ENCODE results near the gene ZNF750. TPM values are rescaled to one million over a fixed set of nuclear protein-coding genes. Genes with fewer than 3 reads are reported as not detected.

ZNF750 gene
- under 0.01 TPM in 2 replicates for total RNA-seq

DNA sequence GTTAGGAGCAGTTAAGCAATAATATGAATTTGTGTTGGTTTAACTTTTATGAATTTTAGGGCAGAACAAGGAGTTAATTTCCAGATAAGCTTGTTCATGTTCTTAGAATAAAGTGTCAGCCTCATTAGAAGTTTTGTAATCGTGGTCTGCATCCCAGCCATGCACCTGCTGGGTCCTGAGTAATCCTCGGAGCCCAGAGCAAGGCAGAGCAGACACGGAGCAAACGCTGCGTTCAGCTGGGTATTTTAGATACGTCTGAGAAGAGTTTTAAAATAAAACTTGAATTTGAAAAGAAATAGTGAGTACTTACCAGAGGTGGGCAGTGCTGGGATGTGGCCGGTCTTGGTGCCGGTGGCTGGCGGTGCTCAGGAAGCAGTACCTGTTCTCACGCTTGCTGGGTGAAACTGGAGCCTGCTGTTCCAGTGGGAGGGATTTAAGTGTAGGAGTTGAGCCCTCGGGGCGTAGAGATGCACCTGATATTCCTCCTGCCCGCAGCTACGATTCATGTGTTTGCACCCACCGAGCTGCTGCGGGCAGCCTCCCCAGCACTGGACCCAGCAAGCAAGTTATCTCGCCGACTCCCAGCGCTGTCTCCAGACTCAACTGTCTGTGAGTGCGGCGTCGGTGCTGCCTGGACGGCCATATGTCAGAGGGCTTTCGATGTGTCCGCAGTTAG is at the start of gene ZNF750:
Gene ZNF750 (minus strand): TSS at position 406 of the 676 bp plus-strand sequence. CDS start 7,568 bp downstream, outside the sequence.
- DNase-seq (ENCODE audit: low read depth in 2 of 2) = no peak

DNA sequence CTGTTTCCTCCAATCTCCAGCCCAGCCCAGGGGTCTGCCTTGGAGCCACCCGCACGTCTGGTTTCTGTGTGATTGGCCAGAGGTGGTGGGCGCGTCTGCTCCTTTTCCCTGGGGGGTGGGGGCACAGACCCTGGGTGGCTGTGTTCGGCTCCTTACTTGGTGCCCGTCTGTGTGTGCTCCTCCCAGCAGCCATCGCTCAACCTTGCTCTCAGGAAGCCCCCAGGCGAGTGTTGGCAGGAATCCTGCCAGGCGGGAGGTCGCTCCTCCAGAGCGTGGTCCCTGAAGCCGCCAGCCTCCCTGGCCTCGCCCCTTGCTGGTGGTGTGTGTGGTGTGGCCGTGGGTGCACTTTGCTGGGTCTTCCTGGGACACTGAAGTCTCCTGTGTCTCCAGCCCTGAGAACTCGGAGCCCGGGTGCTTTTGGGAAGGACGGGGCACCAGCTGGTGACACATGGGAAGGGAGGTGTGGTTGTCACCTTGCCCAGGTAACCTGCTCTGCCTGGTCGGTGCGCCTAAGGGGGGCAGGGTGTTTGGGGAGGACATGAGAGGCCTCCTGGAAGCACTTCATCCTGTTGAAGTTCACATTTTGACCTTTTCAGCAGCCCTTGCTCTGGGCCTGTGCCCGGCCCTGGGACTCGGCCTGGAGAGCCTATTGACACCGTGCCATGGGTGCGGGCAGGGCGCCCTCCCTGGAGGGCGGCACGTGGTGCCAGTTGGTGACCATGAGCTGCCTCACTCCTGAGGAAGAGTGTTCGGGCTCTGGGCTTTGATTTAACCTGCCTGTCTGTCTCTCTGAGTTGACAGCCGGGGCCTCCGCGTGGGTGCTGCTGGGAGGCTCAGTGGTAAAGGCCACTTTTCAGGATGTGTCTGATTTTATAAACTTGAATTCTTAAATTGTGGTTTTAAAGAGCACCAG is 49.0 kb upstream of the ZNF750 start:
- no peak for DNase-seq (ENCODE audit: low read depth in 2 of 2)

GRCh38 chr17:82887255-82888164 is 47.7 kb upstream of the ZNF750 start:
- DNase-seq (ENCODE audit: low read depth in 2 of 2) = no peak

DNA sequence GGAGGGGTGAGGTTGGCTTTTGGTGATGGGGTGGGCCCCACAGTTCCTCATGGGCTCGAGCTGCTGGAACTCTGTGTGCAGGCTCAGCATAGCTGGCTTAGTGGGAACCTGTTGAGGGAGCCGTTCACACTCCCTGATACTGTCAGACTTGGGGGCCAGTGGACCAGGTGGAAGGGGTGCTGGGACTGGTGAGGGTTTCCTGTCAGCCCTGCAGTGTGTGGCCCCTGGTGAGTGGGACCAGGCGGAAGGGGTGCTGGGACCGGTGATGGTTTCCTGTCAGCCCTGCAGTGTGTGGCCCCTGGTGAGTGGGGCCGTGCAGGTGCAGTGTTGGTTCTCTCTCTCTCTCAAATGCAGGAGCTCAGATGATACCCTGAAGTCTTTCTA is 45.1 kb upstream of the ZNF750 start:
- no peak for DNase-seq (ENCODE audit: low read depth in 2 of 2)

DNA sequence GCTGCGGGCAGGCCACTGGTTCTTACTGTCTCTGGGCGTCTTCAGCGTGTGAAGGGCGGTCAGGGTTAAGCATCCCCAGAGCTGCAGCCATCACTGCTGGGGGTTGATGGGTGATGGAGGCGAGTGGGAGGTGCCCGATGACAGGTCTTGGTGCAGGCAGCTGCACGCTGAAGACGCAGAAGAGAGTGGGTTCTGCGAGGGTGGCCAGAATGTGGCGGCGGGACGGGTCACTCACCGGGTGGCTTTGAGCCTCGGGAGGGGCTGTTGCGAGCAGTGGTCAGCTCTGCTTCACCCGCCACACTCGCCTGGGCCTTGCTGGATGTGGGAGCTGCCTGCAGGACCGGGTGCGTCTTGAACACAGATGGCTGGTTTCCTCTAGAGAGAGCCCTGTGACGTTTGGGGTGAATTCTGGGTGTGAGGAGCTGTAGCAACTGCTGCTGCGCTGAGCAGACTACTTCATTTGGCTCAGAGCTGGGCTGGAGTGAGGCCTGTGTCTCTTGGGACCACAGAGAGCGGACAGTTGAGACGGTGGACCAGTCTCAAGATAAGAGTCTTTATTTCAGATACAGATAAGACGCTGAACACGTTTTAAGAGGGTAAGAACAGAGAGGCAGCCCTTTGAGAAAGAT is 44.6 kb upstream of the ZNF750 start:
- no peak for DNase-seq (ENCODE audit: low read depth in 2 of 2)

GRCh38 chr17:82883419-82884031 is 43.7 kb upstream of the ZNF750 start:
- DNase-seq (ENCODE audit: low read depth in 2 of 2) = no peak

DNA sequence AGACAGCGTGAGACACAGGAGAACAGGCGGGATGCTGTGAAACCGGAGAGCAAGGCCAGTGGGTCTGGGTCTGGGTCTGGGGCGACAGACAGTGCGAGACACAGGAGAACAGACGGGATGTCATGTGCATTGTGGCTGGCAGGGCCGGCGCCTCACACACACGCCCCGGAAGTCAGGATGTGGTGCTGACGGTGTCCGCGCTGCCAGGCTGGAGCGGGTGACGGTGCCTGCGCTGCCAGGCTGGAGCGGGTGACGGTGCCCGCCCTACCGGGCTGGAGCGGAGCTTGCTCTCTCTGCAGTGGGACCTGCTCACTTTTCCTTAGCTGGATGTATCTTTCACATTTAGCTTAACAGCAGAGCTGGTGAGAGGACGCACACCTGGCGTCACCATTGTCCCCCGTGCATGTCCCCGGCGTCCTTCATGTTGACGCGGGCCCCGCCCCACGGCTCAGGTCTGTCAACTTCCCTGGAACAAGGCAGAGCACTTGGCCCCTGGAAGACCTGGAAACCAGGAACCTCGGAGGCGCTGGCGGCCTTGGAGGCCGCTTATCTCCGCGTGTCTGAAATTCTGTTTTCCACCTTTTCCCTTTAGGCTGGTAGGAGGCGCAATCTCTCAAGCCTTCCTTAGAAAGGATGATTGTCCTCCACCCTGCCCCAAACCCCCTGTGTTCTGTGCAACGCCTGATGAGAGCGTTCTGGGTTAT is 43.0 kb upstream of the ZNF750 start:
- DNase-seq (ENCODE audit: low read depth in 2 of 2) = no peak

GRCh38 chr17:82881900-82882714 is 42.3 kb upstream of the ZNF750 start:
- DNase-seq (ENCODE audit: low read depth in 2 of 2) = no peak

DNA sequence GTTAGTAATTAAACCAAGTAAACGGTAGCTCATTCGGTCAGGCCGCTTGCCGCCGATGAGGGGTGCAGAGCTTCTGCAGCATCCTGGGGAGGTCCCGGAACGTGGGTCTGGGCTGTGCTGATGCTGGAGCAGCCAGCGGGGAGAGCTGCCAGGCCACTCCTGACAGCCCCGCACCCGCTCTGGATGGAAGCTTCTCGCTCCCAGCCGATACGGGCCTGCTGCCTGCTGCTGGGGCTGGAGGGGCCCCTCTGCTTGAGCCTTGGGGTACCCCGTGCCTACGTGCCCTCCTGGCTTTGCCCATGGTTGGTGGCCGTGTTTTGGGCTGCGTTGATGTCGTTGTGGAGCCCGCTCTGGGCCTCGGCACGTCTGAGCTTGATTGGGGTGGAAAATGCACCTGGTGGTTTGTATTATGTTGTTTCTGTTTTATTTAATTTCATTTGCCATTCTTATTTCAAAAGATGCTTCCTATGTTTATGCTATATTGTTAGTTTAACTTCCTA is 41.6 kb upstream of the ZNF750 start:
- no peak for DNase-seq (ENCODE audit: low read depth in 2 of 2)

- no peak for DNase-seq (ENCODE audit: low read depth in 2 of 2)
Measured at GRCh38 chr17:82880620-82881323, 41.0 kb upstream of the ZNF750 start.

DNA sequence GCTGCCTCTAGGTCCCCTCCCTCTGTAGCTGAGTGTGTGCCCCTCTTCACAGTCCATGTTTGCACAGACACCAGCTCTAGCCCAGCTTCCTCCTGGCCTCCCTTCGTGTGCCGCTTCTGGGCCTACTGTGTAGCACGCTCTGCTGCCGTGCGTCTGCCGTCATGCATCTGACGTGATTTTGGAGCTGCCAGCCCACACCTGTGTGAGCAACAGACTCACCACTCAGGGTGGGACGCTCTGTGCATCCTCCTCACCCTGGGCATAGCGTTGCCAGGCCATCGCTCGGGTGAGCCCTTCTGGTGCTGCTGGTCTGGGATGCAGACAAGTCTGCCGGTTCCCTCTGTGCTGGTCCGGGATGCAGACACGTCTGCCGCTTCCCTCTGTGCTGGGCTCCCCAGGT is 39.4 kb upstream of the ZNF750 start:
- no peak for DNase-seq (ENCODE audit: low read depth in 2 of 2)

- DNase-seq (ENCODE audit: low read depth in 2 of 2) = no peak
Measured at GRCh38 chr17:82878527-82878926, 38.7 kb upstream of the ZNF750 start.

GRCh38 chr17:82876602-82877379 is 37.0 kb upstream of the ZNF750 start:
- DNase-seq (ENCODE audit: low read depth in 2 of 2) = peak; percentile 54 to 78

GRCh38 chr17:82876149-82876548 is 36.3 kb upstream of the ZNF750 start:
- DNase-seq (ENCODE audit: low read depth in 2 of 2) = peak; percentile 43 to 89

DNA sequence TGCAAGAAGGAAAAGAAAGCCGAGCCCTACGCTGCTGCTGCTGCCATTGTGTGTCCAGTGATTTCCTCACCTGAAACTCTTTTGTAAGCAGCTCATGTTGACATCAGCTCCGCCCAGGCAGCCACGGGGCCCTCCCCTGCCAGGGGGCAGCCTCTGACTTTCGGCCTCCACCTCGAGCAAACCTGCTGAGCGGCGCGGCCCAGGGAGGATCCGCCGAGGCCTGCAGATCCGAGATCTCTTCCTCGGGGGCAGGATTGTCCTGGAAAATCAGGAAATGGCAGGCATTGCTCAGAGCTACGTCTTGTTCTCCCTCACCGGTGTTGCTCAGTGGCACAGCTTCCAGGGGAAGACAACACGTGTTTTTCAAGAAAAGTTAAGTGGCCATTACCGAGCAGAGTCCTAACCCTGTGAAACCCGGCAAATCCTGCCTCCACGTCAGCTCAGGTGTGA is 35.6 kb upstream of the ZNF750 start:
- DNase-seq (ENCODE audit: low read depth in 2 of 2) = no peak

- no peak for DNase-seq (ENCODE audit: low read depth in 2 of 2)
Measured at GRCh38 chr17:82874011-82874835, 34.4 kb upstream of the ZNF750 start.

DNA sequence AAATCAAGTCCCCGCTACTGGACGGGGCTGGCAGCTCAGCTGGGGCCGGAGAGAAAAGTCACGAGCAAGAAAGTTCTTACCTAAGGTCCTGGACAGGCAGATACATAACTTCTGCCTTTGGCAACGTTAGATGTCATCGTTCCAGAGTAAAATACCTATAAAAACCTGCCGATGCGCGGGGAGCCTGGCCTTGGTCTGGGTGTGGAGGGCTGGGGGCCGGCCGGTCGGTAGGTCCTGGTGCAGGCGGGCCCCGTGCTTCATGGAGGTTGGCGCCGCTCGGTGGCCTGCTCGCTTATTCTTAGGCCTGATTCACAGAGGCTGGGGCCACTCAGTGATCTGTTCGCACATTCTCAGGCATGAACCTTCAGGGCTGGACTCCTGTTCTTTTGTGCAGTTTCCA is 33.7 kb upstream of the ZNF750 start:
- DNase-seq (ENCODE audit: low read depth in 2 of 2) = no peak

All from dermis microvascular lymphatic vessel endothelial cell (primary cell).